Hepatocyte (in vitro differentiated cells): Measurements from ENCODE around the gene SFXN1. TPM values are rescaled to one million over a fixed set of nuclear protein-coding genes. Genes with fewer than 3 reads are reported as not detected.

Source experiments
- DNase-seq: peaks from one replicate; pipeline ENCODE4 v3.0.0-alpha.2; 2016; ENCODE audit warnings: low spot score
- H2AFZ ChIP-seq: fragments of 200-600 bp; sonication (generic); 2 replicates; pipeline ENCODE4 v1.6.0; 2016; ENCODE audit warnings: antibody characterized with exemption, mild to moderate bottlenecking
- H3K27ac ChIP-seq: fragments of 200-600 bp; sonication (generic); 2 replicates; pipeline ENCODE4 v1.5.1; 2016; ENCODE audit warnings: mild to moderate bottlenecking
- H3K27me3 ChIP-seq: fragments of 200-600 bp; sonication (generic); 2 replicates; pipeline ENCODE4 v1.6.1; 2016
- H3K36me3 ChIP-seq: fragments of 200-600 bp; sonication (generic); replicated peaks from 2 replicates; pipeline ENCODE4 v1.5.1; 2016; ENCODE audit warnings: low read depth; ENCODE audit not compliant: insufficient read depth
- H3K4me1 ChIP-seq: fragments of 200-600 bp; sonication (generic); 2 replicates; pipeline ENCODE4 v1.5.1; 2016; ENCODE audit warnings: mild to moderate bottlenecking, moderate library complexity; ENCODE audit not compliant: insufficient read depth
- H3K4me2 ChIP-seq: fragments of 200-600 bp; sonication (generic); 2 replicates; pipeline ENCODE4 v1.6.0; 2016
- H3K4me3 ChIP-seq: fragments of 200-600 bp; sonication (generic); 2 replicates; pipeline ENCODE4 v1.5.1; 2016; ENCODE audit warnings: mild to moderate bottlenecking
- H3K79me2 ChIP-seq: fragments of 200-600 bp; sonication (generic); 2 replicates; pipeline ENCODE4 v1.6.0; 2017; ENCODE audit warnings: mild to moderate bottlenecking
- H3K9me2 ChIP-seq: fragments of 200-600 bp; sonication (generic); replicated peaks from 2 replicates; pipeline ENCODE4 v1.6.0; 2017; ENCODE audit warnings: mild to moderate bottlenecking; ENCODE audit not compliant: insufficient read depth
- H3K9me3 ChIP-seq: fragments of 200-600 bp; sonication (generic); 2 replicates; pipeline ENCODE4 v1.5.1; 2016; ENCODE audit warnings: low read depth, mild to moderate bottlenecking
- H4K20me1 ChIP-seq: fragments of 200-600 bp; sonication (generic); 2 replicates; pipeline ENCODE4 v1.6.0; 2016; ENCODE audit warnings: mild to moderate bottlenecking; ENCODE audit not compliant: insufficient read depth, poor library complexity, severe bottlenecking
- EZH2 ChIP-seq: fragments of 200-600 bp; sonication (generic); IDR thresholded peaks from 2 replicates; pipeline ENCODE4 v1.6.1; 2016; ENCODE audit warnings: antibody characterized with exemption, mild to moderate bottlenecking, borderline replicate concordance
- EZH2phosphoT487 ChIP-seq: fragments of 200-600 bp; sonication (generic); IDR thresholded peaks from one replicate; pipeline ENCODE4 v1.6.1; 2018; ENCODE audit warnings: antibody characterized with exemption, mild to moderate bottlenecking, low read depth, moderate library complexity; ENCODE audit not compliant: unreplicated experiment, severe bottlenecking
- WGBS: methylation state at CpG from one replicate; pipeline ENCODE4 v1.1.6; 2016; ENCODE audit warnings: low lambda C conversion rate; ENCODE audit errors: missing lambda C conversion rate; 5-methylcytosine and 5-hydroxymethylcytosine counted together
- polyA plus RNA-seq: library from polyadenylated mRNA; unstranded; fragments of >200 nt; fragmentation: Nextera tagmentation; extraction: Ambion mirVana; gene quantifications from 2 replicates; pipeline ENCODE4 v1.2.1, GENCODE V29; 2016
- total RNA-seq: library from RNA; depleted of rRNA; stranded (reverse); fragments of >200 nt; gene quantifications from 2 replicates; pipeline ENCODE4 v1.2.3, GENCODE V29; 2014
- TF ChIP-seq, protein P1 (sequence below): fragments of 200-600 bp; sonication (generic); IDR thresholded peaks from 2 replicates; pipeline ENCODE4 v1.5.1; 2016; ENCODE audit warnings: antibody characterized with exemption, mild to moderate bottlenecking; ENCODE audit not compliant: poor library complexity

Gene SFXN1
- total and polyA plus RNA-seq, 2 experiments from 2014 or later: 57.0 to 110 TPM

DNA sequence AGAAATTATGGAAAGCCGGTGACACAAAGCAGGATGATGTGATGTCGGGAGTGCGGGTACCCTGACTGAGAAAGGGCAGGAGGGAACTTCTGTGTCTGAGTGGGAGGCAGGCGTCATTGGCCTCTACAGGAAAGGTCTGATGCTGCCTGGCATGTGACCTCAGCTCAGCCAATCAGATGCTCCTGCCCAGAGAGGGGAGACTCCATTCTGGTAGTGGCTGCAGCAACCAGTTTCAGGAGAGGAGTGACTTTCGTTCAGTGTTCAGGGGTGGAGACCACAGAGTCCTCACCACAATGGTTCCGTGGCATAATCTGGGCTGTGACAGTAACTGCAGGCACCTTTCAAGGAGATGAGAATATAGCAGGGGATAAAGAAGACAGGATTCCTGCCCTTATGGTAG, 6.7 kb upstream of the SFXN1 start:
- DNase-seq: no peak
- Histone ChIP-seq H3K4me3 (no peak overlapping the region), H3K79me2 (no peaks in the 10 kb centered on the region), H3K4me1 (no peaks in the 10 kb centered on the region), H3K27me3 (no peaks in the 10 kb centered on the region), H3K9me3 (no peaks in the 10 kb centered on the region), H4K20me1 (no peaks in the 10 kb centered on the region), H2AFZ (no peak overlapping the region), H3K36me3 (no peaks in the 10 kb centered on the region), H3K9me2 (no peaks in the 10 kb centered on the region), H3K27ac (no peak overlapping the region), H3K4me2 (no peak overlapping the region)
- TF ChIP-seq, protein P1, sequence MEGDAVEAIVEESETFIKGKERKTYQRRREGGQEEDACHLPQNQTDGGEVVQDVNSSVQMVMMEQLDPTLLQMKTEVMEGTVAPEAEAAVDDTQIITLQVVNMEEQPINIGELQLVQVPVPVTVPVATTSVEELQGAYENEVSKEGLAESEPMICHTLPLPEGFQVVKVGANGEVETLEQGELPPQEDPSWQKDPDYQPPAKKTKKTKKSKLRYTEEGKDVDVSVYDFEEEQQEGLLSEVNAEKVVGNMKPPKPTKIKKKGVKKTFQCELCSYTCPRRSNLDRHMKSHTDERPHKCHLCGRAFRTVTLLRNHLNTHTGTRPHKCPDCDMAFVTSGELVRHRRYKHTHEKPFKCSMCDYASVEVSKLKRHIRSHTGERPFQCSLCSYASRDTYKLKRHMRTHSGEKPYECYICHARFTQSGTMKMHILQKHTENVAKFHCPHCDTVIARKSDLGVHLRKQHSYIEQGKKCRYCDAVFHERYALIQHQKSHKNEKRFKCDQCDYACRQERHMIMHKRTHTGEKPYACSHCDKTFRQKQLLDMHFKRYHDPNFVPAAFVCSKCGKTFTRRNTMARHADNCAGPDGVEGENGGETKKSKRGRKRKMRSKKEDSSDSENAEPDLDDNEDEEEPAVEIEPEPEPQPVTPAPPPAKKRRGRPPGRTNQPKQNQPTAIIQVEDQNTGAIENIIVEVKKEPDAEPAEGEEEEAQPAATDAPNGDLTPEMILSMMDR: no peak
- TF ChIP-seq EZH2phosphoT487 (no peak), EZH2 (no peak)
- WGBS: 60% methylated on average over 6 of the region's 6 CpGs

DNA sequence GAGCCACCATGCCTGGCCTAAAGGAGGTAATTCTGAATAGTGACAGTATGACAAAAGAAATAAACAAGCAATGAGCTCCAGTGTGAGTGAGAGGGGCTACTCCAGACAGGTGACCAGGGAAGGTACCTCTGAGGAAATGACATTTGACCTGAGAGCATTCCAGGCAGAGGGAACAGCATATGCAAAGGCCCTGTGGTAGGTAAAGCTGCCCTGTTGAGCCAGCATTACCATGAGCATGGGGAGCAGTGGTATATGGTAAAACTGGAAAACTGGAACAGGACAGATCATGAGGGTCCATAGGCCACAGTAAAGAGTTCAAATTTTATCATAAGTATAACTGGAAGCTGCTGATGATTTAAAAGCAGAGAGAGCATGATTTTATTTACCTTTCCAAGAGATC, 6.0 kb upstream of the SFXN1 start:
- Histone ChIP-seq H3K27ac (no peak overlapping the region), H3K4me1 (no peaks in the 10 kb centered on the region), H3K4me3 (no peak overlapping the region), H2AFZ (no peak overlapping the region), H3K4me2 (no peak overlapping the region), H3K9me2 (no peaks in the 10 kb centered on the region), H3K9me3 (no peaks in the 10 kb centered on the region), H3K79me2 (no peaks in the 10 kb centered on the region), H3K36me3 (no peaks in the 10 kb centered on the region), H4K20me1 (no peaks in the 10 kb centered on the region), H3K27me3 (no peaks in the 10 kb centered on the region)
- TF ChIP-seq EZH2: no peak
- TF ChIP-seq EZH2phosphoT487: no peak
- TF ChIP-seq, protein P1: no peak
- no peak for DNase-seq

DNA sequence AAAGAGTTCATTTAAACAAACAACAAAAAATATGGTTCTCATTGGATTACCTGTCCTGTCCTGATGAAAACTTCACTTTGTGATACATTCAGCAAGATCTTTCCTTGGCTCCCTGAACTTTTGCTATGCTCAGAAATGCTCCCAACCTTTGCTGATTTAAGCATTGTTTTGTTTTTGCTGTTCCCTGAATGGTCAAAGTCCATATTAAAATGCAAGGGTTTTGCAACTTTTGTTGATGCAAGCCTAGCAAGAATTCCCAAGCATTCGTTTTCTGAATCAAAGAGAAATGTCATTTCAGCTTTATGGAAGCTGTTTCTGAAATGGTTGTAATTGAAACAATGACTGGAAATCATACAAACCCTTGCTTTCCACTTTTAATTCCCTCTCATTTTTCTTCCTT, 3.1 kb upstream of the SFXN1 start:
- Histone ChIP-seq H3K27ac (no peak overlapping the region), H3K9me2 (no peaks in the 10 kb centered on the region), H3K27me3 (no peaks in the 10 kb centered on the region), H3K9me3 (no peaks in the 10 kb centered on the region), H4K20me1 (no peaks in the 10 kb centered on the region), H3K79me2 (peaks cover 17% of the 10 kb centered on the region), H3K4me3 (no peak overlapping the region), H3K4me2 (no peak overlapping the region), H3K4me1 (peaks cover 9% of the 10 kb centered on the region), H2AFZ (no peak overlapping the region), H3K36me3 (no peaks in the 10 kb centered on the region)
- no peak for DNase-seq
- 70% methylated on average over 1 of the region's 1 CpG for WGBS
- TF ChIP-seq, protein P1: no peak
- TF ChIP-seq EZH2: no peak
- no peak for TF ChIP-seq EZH2phosphoT487

DNA sequence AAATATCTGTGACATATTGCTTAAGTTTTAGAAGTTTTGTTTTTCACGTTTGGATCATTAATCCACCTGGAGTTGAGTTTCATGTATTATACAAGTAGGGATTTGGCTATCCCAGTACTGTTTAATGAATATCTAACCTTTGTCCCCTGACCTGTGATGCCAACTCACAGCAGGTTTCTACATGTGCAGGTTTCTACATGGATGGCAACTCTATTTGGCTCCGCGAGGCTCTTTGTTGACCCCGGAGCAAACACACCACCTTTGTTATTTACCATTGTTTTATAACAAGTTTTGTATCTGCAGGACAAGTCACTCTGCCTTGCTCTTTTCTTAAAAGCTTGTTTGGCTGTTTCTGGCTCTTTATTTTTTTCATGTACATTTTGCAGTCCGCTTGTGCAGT, 920 bp upstream of the SFXN1 start:
- TF ChIP-seq EZH2phosphoT487 (no peak), EZH2 (no peak)
- TF ChIP-seq, protein P1: no peak
- Histone ChIP-seq H4K20me1 (no peaks in the 10 kb centered on the region), H3K9me3 (no peaks in the 10 kb centered on the region), H3K27me3 (no peaks in the 10 kb centered on the region), H3K4me3 (no peak overlapping the region), H2AFZ (no peak overlapping the region), H3K4me2 (no peak overlapping the region), H3K4me1 (peaks cover 13% of the 10 kb centered on the region), H3K79me2 (peaks cover 39% of the 10 kb centered on the region), H3K36me3 (no peaks in the 10 kb centered on the region), H3K27ac (no peak overlapping the region), H3K9me2 (no peaks in the 10 kb centered on the region)
- WGBS: 80% methylated on average over 5 of the region's 5 CpGs
- no peak for DNase-seq
